ENCODE data around the gene TCP11L2.

- peak in 2 of 5 experiments; percentile 26 to 48 for TF ChIP-seq CTCF (IDR thresholded peaks at IDR 0.05)
- TF ChIP-seq POLR2A (IDR thresholded peaks at IDR 0.05) = peak; percentile 85
- TF ChIP-seq POLR2AphosphoS5 (IDR thresholded peaks at IDR 0.05) = peak; percentile 30 to 81 (median 79)
Measured at GRCh38 chr12:106301611-106302321, 767 bp upstream of the TCP11L2 start.

Data from transverse colon (tissue), 4 donors.